ENCODE data around the gene CD300LD.
"Not testable (repeated sequence)": the region's sequence is repeated elsewhere in the genome, so short reads cannot be mapped to it uniquely, and the experiment has no call there.

Gene CD300LD

GRCh38 chr17:74592087-74592990, at the start of gene CD300LD:
CD300LD (minus strand) TSS chr17:74592283; CDS start chr17:74592202, 81 bp downstream.
- Histone ChIP-seq H3K9ac (ENCODE audit: low read depth, low read length) (no peak within 1 kb of the TSS), H3K27me3 (ENCODE audit: insufficient read depth, low read length) (no peaks in the 10 kb centered on the region; the same call in 1 of the 2 replicates), H3K36me3 (ENCODE audit: insufficient read depth, low read depth, low read length) (no peaks in the 10 kb centered on the region), H3K4me1 (ENCODE audit: insufficient read depth, low read length) (no peaks in the 10 kb centered on the region), H3K9me3 (ENCODE audit: insufficient read depth, low read depth, low read length) (no peaks in the 10 kb centered on the region), H3K27ac (ENCODE audit: low read length) (no peak within 1 kb of the TSS), H3K4me3 (ENCODE audit: low read length) (no peak within 1 kb of the TSS)

GRCh38 chr17:74641224-74641957, 49.3 kb upstream of the CD300LD start:
- Histone ChIP-seq H3K9ac (ENCODE audit: low read depth, low read length) (no peak overlapping the region), H3K36me3 (ENCODE audit: insufficient read depth, low read depth, low read length) (no peaks in the 10 kb centered on the region), H3K27ac (ENCODE audit: low read length) (no peak overlapping the region), H3K27me3 (ENCODE audit: insufficient read depth, low read length) (no peaks in the 10 kb centered on the region), H3K4me3 (ENCODE audit: low read length) (no peak overlapping the region), H3K4me1 (ENCODE audit: insufficient read depth, low read length) (no peaks in the 10 kb centered on the region; the same call in 1 of the 2 replicates), H3K9me3 (ENCODE audit: insufficient read depth, low read depth, low read length) (no peaks in the 10 kb centered on the region)

GRCh38 chr17:74639704-74640151, 47.6 kb upstream of the CD300LD start:
- no peak overlapping the region for H3K9ac ChIP-seq (ENCODE audit: low read depth, low read length)
- H3K9me3 ChIP-seq (ENCODE audit: insufficient read depth, low read depth, low read length), result no peaks in the 10 kb centered on the region
- no peak overlapping the region for H3K27ac ChIP-seq (ENCODE audit: low read length)
- H3K4me1 ChIP-seq (ENCODE audit: insufficient read depth, low read length), result peaks cover 14% of the 10 kb centered on the region
- no peaks in the 10 kb centered on the region for H3K27me3 ChIP-seq (ENCODE audit: insufficient read depth, low read length)
- no peak overlapping the region for H3K4me3 ChIP-seq (ENCODE audit: low read length)
- no peaks in the 10 kb centered on the region for H3K36me3 ChIP-seq (ENCODE audit: insufficient read depth, low read depth, low read length)

GRCh38 chr17:74637926-74638325, 45.8 kb upstream of the CD300LD start:
- Histone ChIP-seq H3K4me1 (ENCODE audit: insufficient read depth, low read length) (peaks cover 14% of the 10 kb centered on the region), H3K27me3 (ENCODE audit: insufficient read depth, low read length) (no peaks in the 10 kb centered on the region), H3K36me3 (ENCODE audit: insufficient read depth, low read depth, low read length) (no peaks in the 10 kb centered on the region), H3K9me3 (ENCODE audit: insufficient read depth, low read depth, low read length) (no peaks in the 10 kb centered on the region), H3K27ac (ENCODE audit: low read length) (no peak overlapping the region), H3K4me3 (ENCODE audit: low read length) (no peak overlapping the region), H3K9ac (ENCODE audit: low read depth, low read length) (no peak overlapping the region)

- H3K9me3 ChIP-seq (ENCODE audit: insufficient read depth, low read depth, low read length), result no peaks in the 10 kb centered on the region
- H3K27me3 ChIP-seq (ENCODE audit: insufficient read depth, low read length), result no peaks in the 10 kb centered on the region
- no peak overlapping the region for H3K27ac ChIP-seq (ENCODE audit: low read length)
- no peak overlapping the region for H3K4me3 ChIP-seq (ENCODE audit: low read length)
- no peak overlapping the region for H3K9ac ChIP-seq (ENCODE audit: low read depth, low read length)
- H3K4me1 ChIP-seq (ENCODE audit: insufficient read depth, low read length), result peaks cover 14% of the 10 kb centered on the region; the same call in 1 of the 2 replicates
- H3K36me3 ChIP-seq (ENCODE audit: insufficient read depth, low read depth, low read length), result no peaks in the 10 kb centered on the region
These were observed 45.2 kb upstream of the CD300LD start for GRCh38 chr17:74637265-74637664.

GRCh38 chr17:74636541-74637085, 44.5 kb upstream of the CD300LD start:
- H3K27me3 ChIP-seq (ENCODE audit: insufficient read depth, low read length); H3K36me3 ChIP-seq (ENCODE audit: insufficient read depth, low read depth, low read length); H3K9ac ChIP-seq (ENCODE audit: low read depth, low read length); H3K4me3 ChIP-seq (ENCODE audit: low read length); H3K9me3 ChIP-seq (ENCODE audit: insufficient read depth, low read depth, low read length); H3K27ac ChIP-seq (ENCODE audit: low read length): not testable (repeated sequence)
- peaks cover 18% of the 10 kb centered on the region; the same call in 1 of the 2 replicates for H3K4me1 ChIP-seq (ENCODE audit: insufficient read depth, low read length)

- Histone ChIP-seq H3K36me3 (ENCODE audit: insufficient read depth, low read depth, low read length) (no peaks in the 10 kb centered on the region), H3K9ac (ENCODE audit: low read depth, low read length) (no peak overlapping the region), H3K4me1 (ENCODE audit: insufficient read depth, low read length) (peaks cover 18% of the 10 kb centered on the region; the same call in 1 of the 2 replicates)
These were observed 43.3 kb upstream of the CD300LD start for GRCh38 chr17:74635418-74635817.

GRCh38 chr17:74633326-74633725, 41.2 kb upstream of the CD300LD start:
- Histone ChIP-seq H3K4me3 (ENCODE audit: low read length) (no peak overlapping the region), H3K9ac (ENCODE audit: low read depth, low read length) (no peak overlapping the region), H3K4me1 (ENCODE audit: insufficient read depth, low read length) (peaks cover 18% of the 10 kb centered on the region; the same call in 1 of the 2 replicates)

More at GRCh38 chr17:74635418-74635817, 43.3 kb upstream of the CD300LD start:
- H3K27me3 ChIP-seq (ENCODE audit: insufficient read depth, low read length), result no peaks in the 10 kb centered on the region
- H3K27ac ChIP-seq (ENCODE audit: low read length), result no peak overlapping the region
- H3K9me3 ChIP-seq (ENCODE audit: insufficient read depth, low read depth, low read length), result no peaks in the 10 kb centered on the region
- H3K4me3 ChIP-seq (ENCODE audit: low read length), result no peak overlapping the region

GRCh38 chr17:74632617-74633016, 40.5 kb upstream of the CD300LD start:
- Histone ChIP-seq H3K9me3 (ENCODE audit: insufficient read depth, low read depth, low read length) (no peaks in the 10 kb centered on the region), H3K4me3 (ENCODE audit: low read length) (no peak overlapping the region), H3K36me3 (ENCODE audit: insufficient read depth, low read depth, low read length) (no peaks in the 10 kb centered on the region), H3K4me1 (ENCODE audit: insufficient read depth, low read length) (peaks cover 18% of the 10 kb centered on the region; the same call in 1 of the 2 replicates), H3K9ac (ENCODE audit: low read depth, low read length) (no peak overlapping the region; the same call in 1 of the 2 replicates), H3K27ac (ENCODE audit: low read length) (no peak overlapping the region), H3K27me3 (ENCODE audit: insufficient read depth, low read length) (no peaks in the 10 kb centered on the region; the same call in 1 of the 2 replicates)

More at GRCh38 chr17:74633326-74633725, 41.2 kb upstream of the CD300LD start:
- Histone ChIP-seq H3K27me3 (ENCODE audit: insufficient read depth, low read length) (no peaks in the 10 kb centered on the region), H3K36me3 (ENCODE audit: insufficient read depth, low read depth, low read length) (no peaks in the 10 kb centered on the region), H3K9me3 (ENCODE audit: insufficient read depth, low read depth, low read length) (no peaks in the 10 kb centered on the region), H3K27ac (ENCODE audit: low read length) (no peak overlapping the region)

GRCh38 chr17:74631468-74632450, 39.7 kb upstream of the CD300LD start:
- no peak overlapping the region for H3K4me3 ChIP-seq (ENCODE audit: low read length)
- no peaks in the 10 kb centered on the region for H3K36me3 ChIP-seq (ENCODE audit: insufficient read depth, low read depth, low read length)
- H3K27ac ChIP-seq (ENCODE audit: low read length), result no peak overlapping the region
- no peaks in the 10 kb centered on the region for H3K9me3 ChIP-seq (ENCODE audit: insufficient read depth, low read depth, low read length)
- H3K27me3 ChIP-seq (ENCODE audit: insufficient read depth, low read length), result peaks cover under 1% of the 10 kb centered on the region; the same call in 1 of the 2 replicates
- H3K4me1 ChIP-seq (ENCODE audit: insufficient read depth, low read length), result peaks cover 18% of the 10 kb centered on the region; the same call in 1 of the 2 replicates
- H3K9ac ChIP-seq (ENCODE audit: low read depth, low read length), result peak overlapping the region; percentile 16; the same call in 1 of the 2 replicates

Measured in iPS-20b (cell line).